ENCODE data around the gene C17orf107. TPM values are rescaled to one million over a fixed set of nuclear protein-coding genes. Genes with fewer than 3 reads are reported as not detected.
A peak's percentile ranks its signal among the peaks of the same experiment; 100 is the strongest.
"Not testable (repeated sequence)": the region's sequence is repeated elsewhere in the genome, so short reads cannot be mapped to it uniquely, and the experiment has no call there.

Gene C17orf107
- total and polyA plus RNA-seq, 8 donors, result 1.9 to 6.9 (median 2.9) TPM

DNA sequence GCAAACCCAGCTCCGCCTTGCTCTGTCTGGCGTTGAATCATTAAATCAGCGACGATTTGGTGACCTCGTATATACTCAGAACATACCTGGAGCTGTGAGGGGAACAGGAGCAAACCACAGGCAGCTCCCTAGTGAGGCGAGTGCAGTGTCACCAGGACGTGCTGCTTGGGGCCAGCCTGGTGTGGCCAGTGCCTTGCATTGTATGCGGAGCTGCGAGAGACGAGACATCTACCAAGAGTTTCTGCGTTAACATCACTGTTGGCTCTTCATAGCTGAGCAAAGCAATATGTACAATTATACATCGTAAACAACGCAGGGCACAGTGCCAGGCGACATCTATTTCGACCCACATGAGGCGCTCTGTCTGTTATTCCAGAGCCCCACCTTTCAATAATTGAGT is 38.3 kb upstream of the C17orf107 start:
- Histone ChIP-seq H3K27ac (no peak overlapping the region), H3K9me3 (no peaks in the 10 kb centered on the region), H3K36me3 (no peaks in the 10 kb centered on the region), H3K27me3 (no peaks in the 10 kb centered on the region), H3K4me1 (peaks cover 0 to 16% (median 4%) of the 10 kb centered on the region in 3 donors), H3K4me3 (no peak overlapping the region)
- 93 to 94% methylated on average over 16 of the region's 16 CpGs for WGBS, 2 donors
- no peak for FAIRE-seq
- no peak for DNase-seq
- intact Hi-C loops (cut with DNase I), result no loop called here
- TF ChIP-seq, protein P1, sequence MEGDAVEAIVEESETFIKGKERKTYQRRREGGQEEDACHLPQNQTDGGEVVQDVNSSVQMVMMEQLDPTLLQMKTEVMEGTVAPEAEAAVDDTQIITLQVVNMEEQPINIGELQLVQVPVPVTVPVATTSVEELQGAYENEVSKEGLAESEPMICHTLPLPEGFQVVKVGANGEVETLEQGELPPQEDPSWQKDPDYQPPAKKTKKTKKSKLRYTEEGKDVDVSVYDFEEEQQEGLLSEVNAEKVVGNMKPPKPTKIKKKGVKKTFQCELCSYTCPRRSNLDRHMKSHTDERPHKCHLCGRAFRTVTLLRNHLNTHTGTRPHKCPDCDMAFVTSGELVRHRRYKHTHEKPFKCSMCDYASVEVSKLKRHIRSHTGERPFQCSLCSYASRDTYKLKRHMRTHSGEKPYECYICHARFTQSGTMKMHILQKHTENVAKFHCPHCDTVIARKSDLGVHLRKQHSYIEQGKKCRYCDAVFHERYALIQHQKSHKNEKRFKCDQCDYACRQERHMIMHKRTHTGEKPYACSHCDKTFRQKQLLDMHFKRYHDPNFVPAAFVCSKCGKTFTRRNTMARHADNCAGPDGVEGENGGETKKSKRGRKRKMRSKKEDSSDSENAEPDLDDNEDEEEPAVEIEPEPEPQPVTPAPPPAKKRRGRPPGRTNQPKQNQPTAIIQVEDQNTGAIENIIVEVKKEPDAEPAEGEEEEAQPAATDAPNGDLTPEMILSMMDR (IDR thresholded peaks at IDR 0.05), result no peak
- ATAC-seq, result no peak

DNA sequence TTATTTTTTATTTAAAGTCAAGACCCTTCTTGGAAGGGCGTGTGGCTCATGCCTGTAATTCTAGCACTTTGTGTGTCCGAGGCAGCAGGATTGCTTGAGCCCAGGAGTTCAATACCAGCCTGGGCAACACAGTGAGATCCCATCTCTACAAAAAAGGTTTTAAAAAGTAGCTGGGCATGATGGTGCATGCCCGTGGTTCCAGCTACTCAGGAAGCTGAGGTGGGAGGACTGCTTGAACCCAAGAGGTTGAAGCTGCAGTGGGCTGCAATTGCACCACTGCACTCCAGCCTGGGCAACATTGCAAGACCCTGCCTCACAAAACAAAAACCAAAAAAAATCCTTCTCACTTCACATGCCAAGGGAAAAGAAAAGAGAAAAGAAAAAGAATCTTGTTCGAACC is 36.6 kb upstream of the C17orf107 start:
- H3K9me3 ChIP-seq, result no peaks in the 10 kb centered on the region
- peaks cover 0 to 14% (median 4%) of the 10 kb centered on the region in 3 donors for H3K4me1 ChIP-seq
- no peak overlapping the region for H3K27ac ChIP-seq
- ATAC-seq, result no peak
- 94 to 95% methylated on average over 4 of the region's 4 CpGs for WGBS, 2 donors
- intact Hi-C loops (cut with DNase I), result no loop called here
- FAIRE-seq, result no peak
- TF ChIP-seq, protein P1 (IDR thresholded peaks at IDR 0.05), result no peak
- no peaks in the 10 kb centered on the region for H3K36me3 ChIP-seq
- DNase-seq, result no peak
- no peak overlapping the region for H3K4me3 ChIP-seq
- H3K27me3 ChIP-seq, result no peaks in the 10 kb centered on the region

DNA sequence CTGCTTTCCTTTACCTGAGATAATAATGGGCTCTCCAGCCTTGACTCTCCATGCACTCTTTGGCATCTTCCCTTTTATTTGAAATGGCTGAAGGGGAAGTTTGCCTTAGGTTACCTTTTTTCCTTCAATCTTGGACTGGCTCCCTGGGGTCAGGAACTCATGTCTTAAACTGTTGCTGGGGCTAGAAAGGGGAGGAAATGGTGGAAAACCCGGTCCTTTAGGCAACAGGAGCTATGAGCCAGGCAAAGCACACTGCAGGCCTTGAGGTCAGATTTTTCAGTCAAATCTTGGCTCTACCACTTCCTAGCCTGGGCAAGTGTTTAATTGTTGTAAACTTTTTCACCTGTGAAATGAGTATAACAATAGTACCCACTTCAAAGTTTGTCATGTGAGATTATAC is 36.0 kb upstream of the C17orf107 start:
- ATAC-seq, result no peak
- no peak for FAIRE-seq
- no peak for DNase-seq
- Histone ChIP-seq H3K4me3 (no peak overlapping the region), H3K36me3 (no peaks in the 10 kb centered on the region), H3K27me3 (no peaks in the 10 kb centered on the region), H3K4me1 (peaks cover 0 to 11% (median 4%) of the 10 kb centered on the region in 3 donors), H3K27ac (no peak overlapping the region), H3K9me3 (no peaks in the 10 kb centered on the region)
- 82 to 91% methylated on average over 1 of the region's 1 CpG for WGBS, 2 donors
- TF ChIP-seq, protein P1 (IDR thresholded peaks at IDR 0.05), result no peak
- intact Hi-C loops (cut with DNase I), result no loop called here

DNA sequence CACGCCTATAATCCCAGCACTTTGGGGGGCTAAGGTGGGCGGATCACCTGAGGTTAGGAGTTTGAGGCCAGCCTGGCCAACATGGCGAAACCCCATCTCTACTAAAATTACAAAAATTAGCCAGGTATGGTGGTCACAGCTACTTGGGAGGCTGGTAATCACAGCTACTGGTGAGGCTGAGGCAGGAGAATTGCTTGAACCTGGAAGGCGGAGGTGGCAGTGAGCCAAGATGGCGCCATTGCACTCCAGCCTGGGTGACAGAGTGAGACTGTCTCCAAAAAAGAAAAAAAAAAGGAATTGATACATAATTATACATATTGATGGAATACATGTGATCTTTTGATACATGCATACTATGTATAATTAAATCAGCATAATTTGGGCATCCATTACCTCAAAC is 31.8 kb upstream of the C17orf107 start:
- H3K4me3 ChIP-seq; H3K4me1 ChIP-seq; H3K9me3 ChIP-seq; intact Hi-C loops (cut with DNase I); ATAC-seq; FAIRE-seq; H3K27ac ChIP-seq; DNase-seq; H3K36me3 ChIP-seq; H3K27me3 ChIP-seq: not testable (repeated sequence)
- 82 to 94% methylated on average over 5 of the region's 5 CpGs for WGBS, 2 donors

DNA sequence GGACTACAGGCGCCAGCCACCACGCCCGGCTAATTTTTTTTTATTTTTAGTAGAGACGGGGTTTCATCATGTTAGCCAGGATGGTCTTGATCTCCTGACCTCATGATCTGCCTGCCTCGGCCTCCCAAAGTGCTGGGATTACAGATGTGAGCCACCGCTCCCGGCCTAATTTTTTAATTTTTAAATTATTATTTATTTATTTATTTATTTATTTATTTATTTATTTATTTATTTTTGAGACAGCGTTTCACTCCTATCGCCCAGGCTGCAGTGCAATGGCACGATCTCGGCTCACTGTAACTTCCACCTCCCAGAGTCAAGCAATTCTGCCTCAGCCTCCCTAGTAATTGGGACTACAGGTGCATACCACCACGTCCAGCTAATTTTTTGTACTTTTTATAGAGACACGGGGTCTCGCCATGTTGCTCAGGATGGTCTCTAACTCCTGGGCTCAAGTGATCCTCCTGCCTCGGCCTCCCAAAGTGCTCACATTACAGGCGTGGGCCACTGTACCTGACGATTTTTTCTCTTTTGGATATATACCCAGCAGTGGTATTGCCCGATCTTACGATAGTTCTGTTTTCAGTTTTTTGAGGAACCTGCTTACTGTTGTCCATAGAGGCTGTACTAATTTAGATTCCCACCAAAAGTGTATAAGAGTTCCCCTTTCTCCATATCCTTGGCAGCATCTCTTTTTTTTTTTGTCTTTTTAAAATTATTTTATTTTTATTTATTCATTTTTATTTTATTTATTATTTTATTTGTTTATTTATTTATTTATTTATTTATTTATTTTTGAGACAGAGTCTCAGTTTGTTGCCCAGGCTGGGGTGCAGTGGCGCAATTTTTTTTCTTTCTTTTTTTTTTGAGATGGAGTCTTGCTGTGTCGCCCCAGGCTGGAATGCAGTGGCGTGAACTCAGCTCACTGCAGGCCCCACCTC is 30.0 kb upstream of the C17orf107 start:
- DNase-seq; H3K27me3 ChIP-seq; H3K27ac ChIP-seq; H3K4me1 ChIP-seq; FAIRE-seq; H3K9me3 ChIP-seq; H3K36me3 ChIP-seq; H3K4me3 ChIP-seq; intact Hi-C loops (cut with DNase I): not testable (repeated sequence)
- peak in 1 of 4 donors; percentile 25 for ATAC-seq
- 96 to 97% methylated on average over 22 of the region's 22 CpGs for WGBS, 2 donors

DNA sequence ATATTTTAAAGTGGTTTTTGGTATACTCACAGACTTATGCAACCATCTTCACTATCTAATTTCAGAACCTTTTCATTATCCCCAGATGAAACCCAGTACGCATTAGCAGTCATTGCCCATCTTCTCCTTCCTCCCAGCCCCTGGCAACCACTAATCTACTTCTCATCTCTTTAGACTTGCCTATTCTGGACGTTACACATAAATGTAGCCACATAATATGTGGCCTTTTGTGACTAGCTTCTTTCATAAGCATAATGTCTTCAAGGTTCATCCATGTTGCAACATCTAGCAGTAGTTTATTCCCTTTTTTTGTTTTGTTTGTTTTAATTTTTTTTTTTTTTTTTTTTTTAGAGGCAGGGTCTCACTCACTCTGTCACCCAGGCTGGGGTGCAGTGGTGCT is 28.5 kb upstream of the C17orf107 start:
- DNase-seq (no peak), ATAC-seq (no peak), FAIRE-seq (no peak)
- Histone ChIP-seq H3K36me3 (no peaks in the 10 kb centered on the region), H3K4me1 (no peaks in the 10 kb centered on the region), H3K9me3 (no peaks in the 10 kb centered on the region), H3K27me3 (no peaks in the 10 kb centered on the region), H3K27ac (no peak overlapping the region), H3K4me3 (no peak overlapping the region)
- intact Hi-C loops (cut with DNase I), result no loop called here
- TF ChIP-seq, protein P1 (IDR thresholded peaks at IDR 0.05), result no peak
- 82 to 90% methylated on average over 2 of the region's 2 CpGs for WGBS, 2 donors
